ENCODE data around the gene CLIC1.

Gene CLIC1

GRCh38 chr6:31741815-31742214 is 5.5 kb upstream of the CLIC1 start:
- no peak for DNase-seq (ENCODE audit: extremely low spot score)
- no peak for TF ChIP-seq CTCF (IDR thresholded peaks at IDR 0.05; ENCODE audit: control extremely low read depth, extremely low read depth, low read depth, missing control alignments)
- ChIA-PET CTCF (interaction anchor here (1.0 to 11.4 kb wide), 5 partner anchors 11 to 190 kb away, joined by 3 to 73 read pairs (median 3); partner anchors contain the start of gene DDAH2), POLR2A (no interaction called here)

DNA sequence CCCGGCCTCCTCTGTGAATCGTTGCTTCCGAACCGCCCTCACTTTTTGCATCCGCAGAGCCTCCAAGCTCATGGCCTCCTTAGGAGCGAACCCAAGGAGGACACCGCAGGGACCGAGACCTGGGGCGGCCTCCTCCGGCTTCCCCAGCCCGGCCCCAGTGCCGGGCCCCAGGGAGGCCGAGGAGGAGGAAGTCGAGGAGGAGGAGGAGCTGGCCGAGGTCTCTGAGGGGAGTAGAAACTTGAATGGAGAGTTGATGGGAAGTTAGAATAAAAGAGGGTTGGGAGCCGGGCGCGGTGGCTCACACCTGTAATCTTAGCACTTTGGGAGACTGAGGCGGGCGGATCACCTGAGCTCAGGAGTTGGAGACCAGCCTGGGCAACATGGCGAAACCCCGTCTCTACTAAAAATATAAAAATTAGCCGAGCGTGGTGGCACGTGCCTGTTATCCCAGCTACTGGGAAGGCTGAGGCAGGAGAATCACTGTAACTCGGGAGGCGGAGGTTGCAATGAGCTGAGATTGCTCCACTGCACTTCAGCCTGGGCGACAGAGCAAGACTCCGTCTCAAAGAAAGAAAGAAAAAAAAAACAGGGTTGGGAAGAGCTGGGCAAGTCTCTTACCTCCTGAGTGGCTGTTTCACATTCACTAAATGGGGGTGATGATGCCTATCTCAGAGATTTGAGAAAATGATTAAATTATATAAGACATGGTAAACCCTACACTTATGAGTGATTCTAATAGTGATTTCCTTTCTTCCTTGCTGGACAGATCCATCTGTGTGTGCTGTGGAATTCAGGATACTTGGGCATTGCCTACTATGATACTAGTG is 4.3 kb upstream of the CLIC1 start:
- ChIA-PET POLR2A (interaction anchor here (0.7 to 1.4 kb wide), 4 partner anchors 11 to 92 kb away, joined by 3 to 9 read pairs (median 4); partner anchors contain the start of gene HSPA1B), CTCF (interaction anchor here (0.8 to 11.4 kb wide), 10 partner anchors 11 to 79 kb away, joined by 3 to 73 read pairs (median 4); partner anchors contain the start of genes C6orf47 and DDAH2)
- DNase-seq (ENCODE audit: extremely low spot score) = no peak
- no peak for TF ChIP-seq CTCF (IDR thresholded peaks at IDR 0.05; ENCODE audit: control extremely low read depth, extremely low read depth, low read depth, missing control alignments)

- POLR2A ChIA-PET = interaction anchor here (0.6 to 1.4 kb wide), 7 partner anchors 9 to 123 kb away, joined by 3 to 9 read pairs (median 4); partner anchors contain the start of genes HSPA1B and NEU1
- CTCF ChIA-PET = interaction anchor here (0.8 to 11.4 kb wide), 11 partner anchors 12 to 142 kb away, joined by 3 to 73 read pairs (median 6); partner anchors contain the start of genes C6orf47, DDAH2, LSM2 and VARS1
- DNase-seq (ENCODE audit: extremely low spot score) = peak; percentile 97
- TF ChIP-seq CTCF (IDR thresholded peaks at IDR 0.05; ENCODE audit: control extremely low read depth, extremely low read depth, low read depth, missing control alignments) = no peak
Observed at GRCh38 chr6:31739639-31740396, 3.5 kb upstream of the CLIC1 start, which contains the start of gene MSH5. Gene MSH5, plus strand, starts transcription at chr6:31740005. Its CDS starts 462 bp downstream, at chr6:31740467.

DNA sequence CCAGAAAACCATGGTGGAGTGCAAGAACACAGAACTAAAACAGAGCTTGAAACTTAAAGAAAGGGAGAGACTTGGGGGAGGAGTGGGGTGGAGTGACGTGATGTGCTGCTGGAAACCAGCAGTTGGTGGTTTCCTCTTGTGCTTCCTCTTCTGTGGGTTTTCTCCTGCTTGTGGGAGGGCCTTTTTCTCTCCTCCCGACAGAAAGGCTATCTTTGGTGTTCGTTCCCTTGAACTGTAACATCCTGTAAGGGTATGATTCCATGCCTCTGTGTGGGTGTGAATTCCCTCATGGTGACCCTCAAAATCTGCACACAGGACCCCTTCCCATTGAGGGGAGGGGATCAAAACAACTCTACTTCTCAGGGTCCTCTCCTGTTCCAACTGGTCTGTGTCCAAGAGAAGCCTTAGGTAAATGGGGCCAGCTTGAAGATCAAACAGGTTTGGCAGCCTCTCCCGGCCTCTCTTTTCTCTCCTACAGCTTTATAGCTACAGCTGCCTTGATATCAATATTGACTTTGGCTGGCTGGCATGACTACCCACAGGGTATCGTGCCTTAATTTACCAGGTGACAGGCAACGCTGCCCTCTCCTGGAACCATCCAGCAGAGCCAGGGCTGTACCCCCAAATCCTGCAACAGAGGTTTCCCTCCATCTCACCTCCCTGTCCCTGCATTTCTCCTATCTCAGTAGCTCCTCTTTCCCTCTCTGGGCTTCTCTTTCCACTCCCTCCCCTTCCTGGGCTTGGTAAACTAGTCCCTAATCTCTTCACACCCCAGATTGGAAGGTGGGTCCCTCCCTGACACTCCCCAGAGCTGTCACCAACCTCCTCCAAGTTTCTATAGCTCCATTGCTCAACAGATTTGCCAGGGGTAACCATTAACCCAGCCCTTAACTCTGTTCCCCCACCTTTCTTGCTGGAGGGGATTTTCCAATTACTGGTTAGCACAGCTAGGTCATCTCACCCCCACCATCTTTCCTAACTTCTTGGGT is 2.0 kb upstream of the CLIC1 start:
- POLR2A ChIA-PET = interaction anchor here (0.5 to 1.6 kb wide), 11 partner anchors 11 to 163 kb away, joined by 3 to 15 read pairs (median 4); partner anchors contain the start of genes HSPA1A, HSPA1B, HSPA1L and LSM2
- TF ChIP-seq CTCF (IDR thresholded peaks at IDR 0.05; ENCODE audit: control extremely low read depth, extremely low read depth, low read depth, missing control alignments) = peak; percentile 23
- CTCF ChIA-PET = interaction anchor here (1.0 to 11.4 kb wide), 15 partner anchors 11 to 193 kb away, joined by 3 to 73 read pairs (median 4); partner anchors contain the start of genes ATP6V1G2, C6orf47, DDAH2 and HSPA1B
- peak; percentile 77 for DNase-seq (ENCODE audit: extremely low spot score)

DNA sequence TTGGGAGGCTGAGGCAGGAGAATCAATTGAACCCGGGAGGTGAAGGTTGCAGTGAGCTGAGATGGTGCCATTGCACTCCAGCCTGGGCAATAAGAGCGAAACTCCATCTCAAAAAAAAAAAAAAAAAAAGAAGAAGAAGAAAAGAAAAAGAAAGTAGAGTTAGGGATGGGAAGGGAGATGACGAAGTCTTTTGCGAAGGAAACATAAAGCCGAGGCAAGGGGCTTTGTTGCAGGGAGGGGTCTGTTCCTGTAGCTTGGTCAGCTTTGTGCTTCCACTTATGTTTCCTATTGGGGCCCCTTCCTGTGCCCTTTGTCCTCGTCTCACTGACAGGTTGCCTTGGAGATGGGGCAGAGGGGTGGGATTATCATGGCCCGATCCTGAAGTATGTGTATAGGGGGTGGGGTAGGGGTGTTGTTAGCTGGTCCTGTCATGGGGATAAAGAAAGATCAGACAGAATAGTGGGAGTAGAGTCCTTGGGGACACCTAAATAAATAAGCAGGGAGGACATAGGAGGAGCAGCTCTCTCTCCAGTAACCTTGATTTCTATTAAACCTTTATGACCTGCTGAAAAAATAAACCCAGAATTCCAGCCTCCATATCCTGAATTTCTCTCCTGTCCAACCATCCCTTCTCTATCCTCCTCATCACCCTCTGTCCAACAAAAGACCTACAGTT is 1.1 kb upstream of the CLIC1 start:
- ChIA-PET POLR2A (interaction anchor here (0.6 to 1.6 kb wide), 7 partner anchors 10 to 205 kb away, joined by 3 to 15 read pairs (median 4); partner anchors contain the start of genes HSPA1A, HSPA1B, HSPA1L and LSM2), CTCF (interaction anchor here (1.0 to 11.4 kb wide), 13 partner anchors 10 to 192 kb away, joined by 3 to 73 read pairs (median 4); partner anchors contain the start of genes ATP6V1G2, DDAH2, HSPA1B and LSM2)
- no peak for TF ChIP-seq CTCF (IDR thresholded peaks at IDR 0.05; ENCODE audit: control extremely low read depth, extremely low read depth, low read depth, missing control alignments)
- no peak for DNase-seq (ENCODE audit: extremely low spot score)
